ENCODE results near the gene VPS16.
"Not testable (repeated sequence)": the region's sequence is repeated elsewhere in the genome, so short reads cannot be mapped to it uniquely, and the experiment has no call there.

The VPS16 gene

DNA sequence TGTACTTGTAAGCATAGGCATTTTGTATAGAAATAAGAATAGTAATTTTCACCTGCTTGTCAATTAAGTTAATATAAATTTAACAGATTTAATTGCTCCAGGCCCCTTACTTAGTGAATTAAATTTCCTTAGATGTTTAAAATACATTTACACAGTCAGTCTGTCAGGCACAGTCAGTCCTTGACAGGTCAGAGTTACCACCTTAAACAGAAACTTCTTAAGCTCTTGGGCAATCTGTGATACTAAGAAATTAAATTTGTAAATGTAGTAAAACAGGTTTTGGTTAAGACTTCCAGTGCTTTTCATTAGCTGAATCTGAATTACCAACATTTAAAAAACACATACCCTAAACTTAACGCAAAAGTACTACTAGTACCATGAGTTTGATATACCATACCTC, 48.7 kb downstream of the VPS16 start:
- TF ChIP-seq, protein P1, sequence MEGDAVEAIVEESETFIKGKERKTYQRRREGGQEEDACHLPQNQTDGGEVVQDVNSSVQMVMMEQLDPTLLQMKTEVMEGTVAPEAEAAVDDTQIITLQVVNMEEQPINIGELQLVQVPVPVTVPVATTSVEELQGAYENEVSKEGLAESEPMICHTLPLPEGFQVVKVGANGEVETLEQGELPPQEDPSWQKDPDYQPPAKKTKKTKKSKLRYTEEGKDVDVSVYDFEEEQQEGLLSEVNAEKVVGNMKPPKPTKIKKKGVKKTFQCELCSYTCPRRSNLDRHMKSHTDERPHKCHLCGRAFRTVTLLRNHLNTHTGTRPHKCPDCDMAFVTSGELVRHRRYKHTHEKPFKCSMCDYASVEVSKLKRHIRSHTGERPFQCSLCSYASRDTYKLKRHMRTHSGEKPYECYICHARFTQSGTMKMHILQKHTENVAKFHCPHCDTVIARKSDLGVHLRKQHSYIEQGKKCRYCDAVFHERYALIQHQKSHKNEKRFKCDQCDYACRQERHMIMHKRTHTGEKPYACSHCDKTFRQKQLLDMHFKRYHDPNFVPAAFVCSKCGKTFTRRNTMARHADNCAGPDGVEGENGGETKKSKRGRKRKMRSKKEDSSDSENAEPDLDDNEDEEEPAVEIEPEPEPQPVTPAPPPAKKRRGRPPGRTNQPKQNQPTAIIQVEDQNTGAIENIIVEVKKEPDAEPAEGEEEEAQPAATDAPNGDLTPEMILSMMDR (IDR thresholded peaks at IDR 0.05; ENCODE audit: borderline replicate concordance, insufficient read depth, low read depth, low read length) = no peak
- H3K4me3 ChIP-seq (ENCODE audit: low read depth, low read length) = no peak overlapping the region

DNA sequence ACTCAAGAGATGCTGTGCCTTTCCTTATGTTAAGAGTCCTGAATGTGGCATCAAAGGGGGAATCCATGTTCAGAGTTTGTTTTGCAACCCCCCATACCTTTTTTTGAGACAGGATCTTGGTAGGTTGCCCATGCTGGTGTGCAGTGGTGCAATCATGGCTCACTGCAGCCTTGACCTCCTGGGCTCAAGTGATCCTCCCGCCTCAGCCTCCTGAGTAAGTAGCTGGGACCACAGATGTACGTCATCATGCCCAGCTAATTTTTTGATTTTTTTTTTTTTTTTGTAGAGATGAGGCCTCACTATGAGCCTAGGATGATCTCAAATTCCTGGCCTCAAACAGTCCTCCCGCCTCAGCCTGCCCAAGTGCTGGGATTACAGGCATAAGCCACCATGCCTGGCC, 49.3 kb downstream of the VPS16 start:
- H3K4me3 ChIP-seq (ENCODE audit: low read depth, low read length) = no peak overlapping the region
- TF ChIP-seq, protein P1 (IDR thresholded peaks at IDR 0.05; ENCODE audit: borderline replicate concordance, insufficient read depth, low read depth, low read length) = no peak

DNA sequence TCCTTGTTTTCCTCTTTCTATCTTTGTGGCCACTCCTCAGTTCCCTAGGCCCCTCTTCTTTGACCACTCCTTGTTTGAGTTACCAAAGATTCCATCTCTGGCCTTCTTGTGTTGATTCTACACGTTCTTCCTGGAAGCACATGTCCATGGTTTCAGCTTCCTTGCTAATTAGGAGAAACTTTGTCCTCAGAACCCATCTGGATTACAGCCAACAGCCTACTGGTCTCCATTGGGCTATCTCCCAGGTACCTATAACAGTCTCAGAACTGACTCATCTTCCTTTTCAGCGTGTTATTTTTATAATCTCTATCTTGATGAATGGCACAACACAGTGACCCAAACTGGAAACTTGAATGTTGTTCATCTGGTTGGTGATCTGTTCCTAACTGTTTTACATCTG, 50.2 kb downstream of the VPS16 start:
- H3K4me3 ChIP-seq (ENCODE audit: low read depth, low read length) = no peak overlapping the region
- TF ChIP-seq, protein P1 (IDR thresholded peaks at IDR 0.05; ENCODE audit: borderline replicate concordance, insufficient read depth, low read depth, low read length) = no peak

DNA sequence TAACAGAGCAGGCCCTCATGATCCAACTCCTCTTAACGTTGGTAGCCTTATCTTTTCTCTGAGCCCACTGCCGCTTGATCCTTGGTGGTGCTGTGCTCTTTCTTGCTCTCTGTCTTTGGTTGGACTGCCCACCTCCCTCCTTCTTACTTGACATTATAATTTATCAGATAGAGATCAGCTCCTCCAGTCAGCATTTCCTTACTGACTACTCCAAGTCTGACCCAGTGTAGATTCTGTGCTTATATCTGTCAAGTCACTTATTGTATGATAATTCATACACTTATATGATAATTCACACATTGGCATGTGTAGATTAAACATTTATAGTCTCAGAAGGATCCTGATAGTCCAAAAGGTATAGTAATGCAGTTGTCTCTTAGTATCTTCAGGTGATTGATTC, 50.8 kb downstream of the VPS16 start:
- TF ChIP-seq, protein P1 (IDR thresholded peaks at IDR 0.05; ENCODE audit: borderline replicate concordance, insufficient read depth, low read depth, low read length) = no peak
- no peak overlapping the region for H3K4me3 ChIP-seq (ENCODE audit: low read depth, low read length)

DNA sequence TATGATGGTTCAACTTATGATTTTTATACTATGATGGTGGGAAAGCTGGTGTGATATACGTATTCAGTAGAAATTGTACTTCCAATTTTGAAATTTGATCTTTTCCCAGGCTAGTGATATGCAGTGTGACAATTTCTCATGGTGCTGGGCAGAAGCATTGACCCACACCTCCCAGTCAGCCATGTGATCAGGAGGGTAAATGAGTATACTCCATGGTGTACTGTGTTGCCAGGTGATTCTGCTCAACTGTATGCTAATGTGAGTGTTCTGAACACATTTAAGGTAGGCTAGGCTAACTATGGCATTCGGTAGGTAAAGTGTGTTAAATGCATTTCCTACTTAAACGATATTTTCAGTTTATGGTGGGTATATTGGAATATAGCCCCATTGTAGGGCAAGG, 51.8 kb downstream of the VPS16 start:
- H3K4me3 ChIP-seq (ENCODE audit: low read depth, low read length) = no peak overlapping the region
- TF ChIP-seq, protein P1 (IDR thresholded peaks at IDR 0.05; ENCODE audit: borderline replicate concordance, insufficient read depth, low read depth, low read length) = no peak

DNA sequence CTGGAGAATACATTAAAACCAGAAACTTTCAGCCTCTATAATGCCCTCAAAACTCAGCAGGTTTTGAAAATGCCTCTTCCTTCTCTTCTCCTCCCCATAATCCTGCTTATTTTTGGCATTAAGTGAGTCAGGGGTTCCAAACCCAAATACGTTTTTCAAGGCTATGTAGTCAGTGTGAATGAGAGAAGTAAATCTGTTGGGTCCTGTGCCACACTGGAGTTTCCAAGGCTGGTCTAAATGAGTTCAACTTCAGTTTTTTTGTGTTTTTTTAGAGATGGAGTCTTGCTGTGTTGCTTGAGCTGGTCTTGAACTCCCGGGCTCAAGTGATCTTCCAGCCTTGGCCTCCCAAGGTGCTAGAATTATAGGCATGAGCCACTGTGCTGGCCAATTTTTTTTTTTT, 53.7 kb downstream of the VPS16 start:
- no peak overlapping the region for H3K4me3 ChIP-seq (ENCODE audit: low read depth, low read length)
- TF ChIP-seq, protein P1 (IDR thresholded peaks at IDR 0.05; ENCODE audit: borderline replicate concordance, insufficient read depth, low read depth, low read length) = no peak

DNA sequence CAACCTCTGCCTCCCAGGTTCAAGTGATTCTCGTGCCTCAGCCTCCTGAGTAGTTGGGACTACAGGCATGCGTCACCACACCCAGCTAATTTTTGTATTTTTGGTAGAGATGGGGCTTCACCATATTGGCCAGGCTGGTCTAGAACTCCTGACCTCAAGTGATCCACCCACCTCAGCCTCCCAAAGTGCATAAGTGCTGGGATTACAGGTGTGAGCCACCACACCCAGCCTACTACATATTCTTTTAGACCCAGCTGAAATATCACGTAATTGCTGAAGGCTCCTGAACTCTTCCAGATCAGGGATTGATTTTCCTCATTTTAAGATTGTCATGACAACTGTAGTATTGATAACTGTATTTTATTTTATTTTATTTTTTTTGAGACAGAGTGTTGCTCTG, 54.6 kb downstream of the VPS16 start:
- not testable (repeated sequence) for H3K4me3 ChIP-seq (ENCODE audit: low read depth, low read length)

DNA sequence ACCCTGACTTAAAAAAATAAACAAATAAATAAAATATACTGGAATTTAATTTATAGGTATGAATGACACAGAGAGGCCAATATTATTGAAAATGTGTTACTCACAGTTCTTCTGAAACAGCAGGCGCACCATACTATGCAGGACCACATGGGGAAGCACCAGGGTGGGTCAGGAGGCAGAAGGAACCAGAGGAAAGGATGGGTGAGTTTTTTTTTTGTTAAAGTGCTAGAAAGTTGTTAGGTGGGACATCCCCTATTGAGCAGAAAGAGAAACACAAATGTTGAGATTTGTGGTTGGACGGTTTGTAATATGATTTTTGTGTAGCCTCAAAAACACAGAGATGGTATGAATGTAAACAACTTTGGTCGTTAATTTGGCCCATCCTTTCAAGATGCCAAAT, 58.7 kb downstream of the VPS16 start:
- TF ChIP-seq, protein P1 (IDR thresholded peaks at IDR 0.05; ENCODE audit: borderline replicate concordance, insufficient read depth, low read depth, low read length) = no peak
- H3K4me3 ChIP-seq (ENCODE audit: low read depth, low read length) = no peak overlapping the region

Measured in GM12875 (cell line).